Breast epithelium (tissue), 3 donors: Measurements from ENCODE around the gene EDRF1.

Source experiments
- CTCF ChIP-seq, 3 donors: fragments of 450-650 bp; IDR thresholded peaks; one replicate each; pipeline ENCODE4 v1.5.1; 2016 to 2017; ENCODE audit warnings: antibody characterized with exemption in 3 of 3, mild to moderate bottlenecking in 3 of 3, moderate library complexity in 3 of 3
- POLR2A ChIP-seq: fragments of 450-650 bp; IDR thresholded peaks from one replicate; pipeline ENCODE4 v1.6.1; 2016; ENCODE audit warnings: antibody characterized with exemption, mild to moderate bottlenecking, moderate library complexity
- POLR2AphosphoS5 ChIP-seq, 3 donors: sonication (generic); formaldehyde crosslinking; IDR thresholded peaks; one replicate each; pipeline ENCODE4 v1.6.1; 2017; ENCODE audit warnings: antibody characterized with exemption in 3 of 3

GRCh38 chr10:125811251-125811650 is 91.7 kb downstream of the EDRF1 start:
- no peak for TF ChIP-seq CTCF (IDR thresholded peaks at IDR 0.05)
- no peak for TF ChIP-seq POLR2A
- no peak for TF ChIP-seq POLR2AphosphoS5 (IDR thresholded peaks at IDR 0.05)
